Measurements from ENCODE around the gene MCRIP2.
A peak's percentile ranks its signal among the peaks of the same experiment; 100 is the strongest.

Gene MCRIP2

GRCh38 chr16:649631-650030 lies 8.0 kb downstream of the MCRIP2 start:
- no peak for DNase-seq

- DNase-seq = no peak
Measured at GRCh38 chr16:651844-652243, 10.2 kb downstream of the MCRIP2 start.

GRCh38 chr16:652454-653305 lies 11.1 kb downstream of the MCRIP2 start:
- DNase-seq = no peak

DNA sequence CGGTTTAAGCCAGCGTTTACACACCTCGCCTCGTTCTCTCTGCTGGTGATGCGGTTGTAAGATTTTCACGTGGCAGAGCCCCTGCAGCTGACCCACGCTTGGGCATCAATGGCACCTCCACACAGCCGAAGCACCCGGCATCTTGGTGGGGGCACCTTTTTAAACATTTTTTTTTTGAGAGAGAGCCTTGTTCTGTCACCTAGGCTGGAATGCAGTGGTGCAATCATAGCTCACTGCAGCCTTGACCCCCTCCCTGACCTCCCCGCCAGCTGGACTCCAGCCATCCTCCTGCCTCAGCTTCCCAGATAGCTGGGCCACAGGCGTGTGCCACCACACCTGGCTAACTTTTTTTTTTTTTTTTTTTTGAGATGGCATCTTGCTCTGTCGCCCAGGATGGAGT lies 12.4 kb downstream of the MCRIP2 start:
- DNase-seq = no peak

DNA sequence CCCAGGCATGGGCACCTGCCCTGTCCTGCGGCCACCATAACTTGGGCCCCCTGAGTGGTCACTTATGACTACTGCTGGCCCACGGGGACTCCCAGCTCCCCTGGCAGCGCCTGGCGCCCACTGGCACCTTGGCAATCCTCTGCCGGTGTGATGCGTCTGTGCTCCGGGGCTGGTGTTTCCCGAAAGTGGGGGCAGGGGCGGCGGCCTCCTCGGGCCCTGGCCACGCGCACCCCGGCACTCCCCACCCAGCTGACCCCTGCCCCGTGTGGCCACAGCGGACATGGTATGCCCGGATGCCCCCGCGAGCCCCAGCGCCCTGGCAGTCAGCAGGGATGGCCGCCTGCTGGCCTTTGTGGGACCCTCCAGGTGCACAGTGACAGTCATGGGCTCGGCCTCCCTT lies 15.9 kb downstream of the MCRIP2 start:
- no peak for DNase-seq

DNA sequence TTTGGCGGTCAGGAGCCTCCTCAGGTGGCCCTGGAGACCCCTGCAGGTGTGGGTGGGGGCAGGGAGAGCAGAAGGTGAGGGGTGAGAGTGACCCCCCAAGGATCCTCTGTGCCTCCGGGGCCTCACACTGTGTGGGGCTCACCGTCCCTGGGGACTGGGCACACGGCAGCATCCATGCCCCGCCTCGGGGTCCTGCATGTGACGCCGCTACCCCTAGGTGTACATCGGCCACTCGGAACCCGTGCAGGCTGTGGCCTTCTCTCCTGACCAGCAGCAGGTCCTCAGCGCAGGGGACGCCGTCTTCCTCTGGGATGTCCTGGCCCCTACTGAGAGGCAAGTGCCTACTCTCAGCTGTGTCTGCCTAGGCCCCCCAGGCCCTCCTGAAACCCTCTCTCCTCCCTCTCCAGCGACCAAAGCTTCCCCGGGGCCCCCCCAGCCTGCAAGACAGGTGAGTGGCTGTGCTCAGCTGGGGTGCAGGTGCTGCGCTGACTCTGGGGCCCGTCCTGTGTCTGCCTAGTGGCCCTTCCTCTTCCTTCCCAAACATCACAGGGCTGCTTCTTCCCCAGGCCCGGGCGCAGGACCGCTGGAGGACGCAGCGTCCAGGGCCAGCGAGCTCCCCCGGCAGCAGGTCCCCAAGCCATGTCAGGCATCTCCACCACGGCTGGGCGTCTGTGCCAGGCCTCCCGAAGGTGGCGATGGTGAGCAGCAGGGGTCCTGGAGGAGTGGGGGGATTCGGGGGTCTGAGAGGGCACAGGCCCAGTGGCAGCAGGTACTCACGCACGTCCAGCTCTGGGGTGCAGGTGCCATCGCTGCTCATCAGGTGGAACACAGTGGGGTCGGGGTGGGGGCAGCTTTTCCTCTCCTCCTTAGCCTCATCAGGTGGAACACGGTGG lies 17.3 kb downstream of the MCRIP2 start:
- DNase-seq = no peak

- DNase-seq = no peak
Measured at GRCh38 chr16:659618-660017, 18.0 kb downstream of the MCRIP2 start.

DNA sequence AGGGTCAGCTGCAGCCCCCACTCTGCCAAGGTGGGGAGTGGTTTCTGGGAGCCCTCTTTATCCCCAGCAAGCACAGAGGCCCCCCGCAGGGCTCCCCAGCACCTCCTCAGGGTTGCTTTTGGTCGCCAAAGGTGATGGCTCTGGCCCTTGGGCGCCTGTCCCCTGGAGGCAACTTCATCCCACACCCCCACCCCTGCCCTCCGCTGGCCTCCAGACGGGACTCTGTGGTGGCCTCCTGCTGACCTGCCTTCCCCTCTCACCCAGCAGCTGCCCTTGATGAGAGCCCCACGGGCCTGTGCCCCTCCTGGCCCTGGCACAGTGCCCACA lies 18.5 kb downstream of the MCRIP2 start:
- no peak for DNase-seq

- no peak for DNase-seq
Measured at GRCh38 chr16:660459-661183, 19.0 kb downstream of the MCRIP2 start.

GRCh38 chr16:661184-661821 lies 19.7 kb downstream of the MCRIP2 start:
- no peak for DNase-seq

DNA sequence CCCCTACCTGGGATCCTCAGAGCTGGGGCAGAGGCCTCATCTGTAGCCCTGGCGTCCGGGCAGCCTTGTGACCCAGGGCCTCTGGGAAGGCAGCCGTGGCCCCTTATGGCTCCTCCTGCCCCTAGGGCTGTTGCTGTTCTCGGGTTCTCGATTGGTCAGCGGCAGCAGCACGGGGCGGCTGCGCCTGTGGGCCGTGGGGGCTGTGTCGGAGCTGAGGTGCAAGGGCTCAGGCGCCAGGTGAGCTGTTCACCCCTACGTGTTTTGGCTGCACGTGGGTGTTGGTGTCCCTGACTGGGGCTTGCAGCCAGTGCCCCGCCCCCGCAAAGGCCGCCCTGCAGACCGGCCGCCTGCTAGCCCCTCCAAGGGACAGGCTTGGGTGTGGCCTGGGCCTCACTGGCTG lies 20.5 kb downstream of the MCRIP2 start:
- no peak for DNase-seq

DNA sequence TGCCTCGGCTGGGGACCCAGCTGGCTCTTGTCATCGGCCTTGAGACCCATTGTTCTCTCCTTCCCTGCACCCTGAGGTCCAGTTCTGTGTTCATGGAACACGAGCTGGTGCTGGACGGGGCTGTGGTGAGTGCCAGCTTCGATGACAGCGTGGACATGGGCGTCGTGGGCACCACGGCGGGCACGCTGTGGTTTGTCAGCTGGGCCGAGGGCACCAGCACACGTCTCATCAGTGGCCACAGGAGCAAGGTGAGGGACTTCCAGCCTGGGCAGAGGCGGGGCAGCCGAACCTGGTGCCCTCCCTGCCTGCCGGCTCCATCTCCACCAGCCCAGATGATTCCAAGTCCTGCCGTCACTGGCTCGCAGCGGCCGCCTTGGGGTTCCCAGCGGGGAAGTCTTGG lies 21.0 kb downstream of the MCRIP2 start:
- DNase-seq = no peak

GRCh38 chr16:666572-666971 lies 24.9 kb downstream of the MCRIP2 start:
- no peak for DNase-seq

- no peak for DNase-seq
Measured at GRCh38 chr16:667113-667779, 25.6 kb downstream of the MCRIP2 start.

DNA sequence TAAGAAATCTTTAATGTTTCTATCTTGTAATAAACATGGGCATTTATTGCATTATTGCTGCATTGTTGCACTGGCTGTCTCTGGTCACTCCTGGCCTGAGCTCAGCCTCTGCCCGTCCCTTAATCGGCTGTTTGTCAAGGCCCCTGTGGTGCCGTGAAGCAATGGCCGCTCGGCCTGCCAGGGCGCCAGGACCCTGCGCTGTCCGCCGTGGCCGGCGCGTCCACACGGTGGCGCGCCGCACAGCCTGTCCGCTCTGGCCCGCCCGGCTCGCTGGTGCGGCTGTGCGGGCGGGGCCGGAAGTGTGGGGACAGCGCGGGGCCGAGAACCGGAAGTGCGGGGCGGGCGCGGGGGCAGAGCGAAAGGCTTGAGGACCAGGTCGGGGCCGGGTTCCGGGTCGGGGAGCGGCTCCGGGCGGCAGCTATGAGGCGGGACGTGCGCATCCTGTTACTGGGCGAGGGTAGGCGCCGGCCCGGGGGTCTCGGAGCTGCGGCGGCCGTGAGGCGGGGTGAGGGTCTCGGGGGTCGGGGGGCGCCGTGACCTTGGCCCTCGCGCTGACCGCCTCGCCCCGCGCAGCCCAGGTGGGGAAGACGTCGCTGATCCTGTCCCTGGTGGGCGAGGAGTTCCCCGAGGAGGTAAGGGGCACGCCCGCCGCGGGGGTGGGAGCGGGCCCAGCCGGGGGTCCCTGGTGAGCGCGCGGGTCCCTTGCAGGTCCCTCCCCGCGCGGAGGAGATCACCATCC lies 26.3 kb downstream of the MCRIP2 start, which contains the start of gene RHOT2:
TSS of gene RHOT2 (plus strand) at position 353 of the 739 bp plus-strand sequence. CDS start at position 421, 68 bp downstream.
- DNase-seq = peak; percentile 83

GRCh38 chr16:668519-669171 lies 27.0 kb downstream of the MCRIP2 start:
- DNase-seq = no peak

DNA sequence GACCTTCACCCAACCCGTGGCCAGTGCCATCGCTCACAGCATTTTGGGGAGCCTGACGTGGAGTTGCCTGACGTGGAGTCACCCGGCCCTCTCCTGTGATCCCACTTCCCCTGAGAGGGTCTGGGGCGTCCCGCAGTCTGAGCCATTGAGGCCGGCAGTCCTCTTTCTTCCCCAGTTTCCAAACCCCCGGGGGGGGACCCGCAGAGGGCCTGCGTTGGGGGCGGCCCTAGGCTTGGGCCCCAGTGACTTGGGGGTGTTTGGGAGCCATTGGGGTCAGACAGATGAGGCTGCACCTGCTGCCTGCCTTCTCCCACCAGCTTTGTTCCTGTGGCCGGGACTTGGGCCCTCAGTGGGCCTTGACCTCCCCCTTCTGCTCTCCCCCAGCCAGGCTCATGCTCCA lies 28.0 kb downstream of the MCRIP2 start:
- no peak for DNase-seq

- no peak for DNase-seq
Measured at GRCh38 chr16:670485-671352, 29.1 kb downstream of the MCRIP2 start.

- peak; percentile 83 for DNase-seq
Measured at GRCh38 chr16:671353-672131, 29.9 kb downstream of the MCRIP2 start.
